ENCODE data around the gene C20orf96.
"Not testable (repeated sequence)": the region's sequence is repeated elsewhere in the genome, so short reads cannot be mapped to it uniquely, and the experiment has no call there.

C20orf96 gene

DNA sequence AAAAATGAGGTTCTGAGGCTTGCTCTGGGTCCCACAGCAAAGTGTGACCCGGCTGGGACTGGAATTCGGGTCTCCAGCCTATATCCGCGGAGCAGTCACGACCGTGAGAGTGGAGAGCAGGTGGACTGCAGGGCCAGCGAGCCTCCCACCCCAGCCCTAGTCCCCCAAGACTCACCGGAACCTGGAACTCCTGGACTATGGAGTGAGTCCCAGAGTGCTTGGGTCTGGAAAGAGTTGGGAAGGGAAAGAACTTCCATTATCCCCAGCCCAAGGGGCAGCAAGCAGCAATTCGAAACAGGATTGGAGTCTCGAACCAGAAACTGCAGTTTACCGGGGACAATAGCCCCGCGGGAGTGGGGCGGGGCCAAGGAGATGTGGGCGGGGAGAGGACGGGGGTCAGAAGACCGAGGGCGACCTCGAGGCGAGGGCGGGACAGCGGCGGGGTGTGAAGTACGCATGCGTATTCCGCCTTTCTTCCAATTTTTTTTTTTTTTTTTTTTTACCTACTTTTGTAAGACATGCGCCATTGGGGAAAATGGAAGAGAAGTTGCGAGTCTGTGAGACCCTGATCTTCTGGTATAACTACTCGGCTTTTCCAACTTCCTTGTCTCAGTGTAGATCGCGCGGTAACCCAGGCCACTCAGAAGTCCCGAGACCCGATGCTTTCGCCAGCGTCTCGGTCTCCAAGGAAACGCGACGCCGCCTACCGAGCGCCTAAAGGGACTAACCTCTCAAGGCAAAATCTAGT lies at the start of gene C20orf96:
TSS of gene C20orf96 (minus strand) at position 667 of the 748 bp plus-strand sequence. CDS start at position 527, 140 bp downstream.
- DNase-seq = peak; percentile 85

DNA sequence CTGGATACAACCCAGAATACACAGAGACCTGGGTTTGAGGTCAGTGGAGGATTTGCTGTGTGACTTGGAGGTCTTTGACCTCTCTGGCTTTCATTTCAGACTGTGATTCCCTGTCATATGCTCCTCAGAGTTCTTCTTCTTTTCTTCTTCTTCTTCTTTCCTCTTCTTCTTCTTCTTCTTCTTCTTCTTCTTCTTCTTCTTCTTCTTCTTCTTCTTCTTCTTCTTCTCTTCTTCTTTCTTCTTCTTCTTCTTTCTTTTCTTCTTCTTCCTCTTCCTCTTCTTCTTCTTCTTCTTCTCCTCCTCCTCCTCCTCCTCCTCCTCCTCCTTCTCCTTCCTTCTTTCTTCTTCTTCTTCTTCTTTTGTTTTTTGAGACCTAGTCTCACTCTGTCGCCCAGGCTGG lies 45.5 kb upstream of the C20orf96 start:
- DNase-seq = not testable (repeated sequence)

GRCh38 chr20:334578-334977 lies 44.0 kb upstream of the C20orf96 start:
- DNase-seq = no peak

GRCh38 chr20:330233-331149 lies 39.9 kb upstream of the C20orf96 start:
- peak; percentile 63 for DNase-seq

DNA sequence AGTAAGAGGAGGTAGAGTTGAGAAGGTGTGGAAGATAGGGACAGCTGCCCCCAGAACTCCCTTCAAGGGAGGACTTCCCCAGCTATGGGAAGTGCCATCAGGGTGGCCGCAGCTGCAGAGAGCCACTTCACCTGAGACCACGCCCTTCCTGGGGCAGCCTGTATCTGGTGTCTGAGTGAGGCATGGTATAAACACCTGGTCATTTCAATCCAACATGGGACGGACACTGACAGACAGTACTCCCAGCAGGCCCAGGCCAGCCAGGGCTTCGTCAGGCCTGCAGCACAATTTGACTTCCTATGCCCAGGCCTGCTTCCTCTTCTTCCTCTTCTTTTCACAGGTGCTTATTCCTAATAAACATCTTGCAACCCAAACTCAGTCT lies 39.3 kb upstream of the C20orf96 start:
- no peak for DNase-seq

DNA sequence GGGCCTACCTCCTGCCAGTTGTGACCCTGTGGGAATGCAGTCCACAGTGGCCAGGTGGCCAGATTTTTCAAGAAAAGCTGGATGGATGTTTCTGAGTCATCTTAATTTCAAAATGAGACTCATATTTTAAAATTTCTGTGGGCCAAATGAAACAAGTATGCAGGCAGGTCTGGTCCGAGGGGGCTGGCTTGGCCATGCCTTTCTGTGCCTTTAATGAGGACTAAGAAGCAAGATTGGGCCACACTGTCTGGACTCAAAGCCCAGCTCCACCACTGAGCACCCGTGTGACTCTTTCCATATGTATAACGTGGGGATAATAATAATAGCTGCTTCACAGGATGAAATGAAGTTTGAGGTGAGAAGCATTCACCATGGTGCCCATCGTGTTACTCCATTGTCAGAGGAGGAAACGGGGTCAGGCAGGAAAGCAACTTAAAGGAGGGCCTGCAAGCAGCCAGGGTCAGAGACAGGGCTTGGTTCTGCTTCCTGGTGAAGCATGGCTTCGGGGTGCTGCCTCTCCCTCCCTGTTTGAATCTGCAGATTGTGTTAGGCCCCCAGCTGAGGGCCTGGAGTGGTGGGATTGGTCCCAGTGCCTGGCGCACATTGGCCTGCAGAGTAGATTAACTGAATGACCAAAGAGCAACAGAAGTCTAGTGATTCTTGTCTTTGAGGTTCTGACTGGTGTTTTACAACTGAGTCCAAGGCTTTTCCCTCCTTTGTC lies 38.6 kb upstream of the C20orf96 start:
- DNase-seq = no peak

- no peak for DNase-seq
Measured at GRCh38 chr20:328027-328974, 37.8 kb upstream of the C20orf96 start.

DNA sequence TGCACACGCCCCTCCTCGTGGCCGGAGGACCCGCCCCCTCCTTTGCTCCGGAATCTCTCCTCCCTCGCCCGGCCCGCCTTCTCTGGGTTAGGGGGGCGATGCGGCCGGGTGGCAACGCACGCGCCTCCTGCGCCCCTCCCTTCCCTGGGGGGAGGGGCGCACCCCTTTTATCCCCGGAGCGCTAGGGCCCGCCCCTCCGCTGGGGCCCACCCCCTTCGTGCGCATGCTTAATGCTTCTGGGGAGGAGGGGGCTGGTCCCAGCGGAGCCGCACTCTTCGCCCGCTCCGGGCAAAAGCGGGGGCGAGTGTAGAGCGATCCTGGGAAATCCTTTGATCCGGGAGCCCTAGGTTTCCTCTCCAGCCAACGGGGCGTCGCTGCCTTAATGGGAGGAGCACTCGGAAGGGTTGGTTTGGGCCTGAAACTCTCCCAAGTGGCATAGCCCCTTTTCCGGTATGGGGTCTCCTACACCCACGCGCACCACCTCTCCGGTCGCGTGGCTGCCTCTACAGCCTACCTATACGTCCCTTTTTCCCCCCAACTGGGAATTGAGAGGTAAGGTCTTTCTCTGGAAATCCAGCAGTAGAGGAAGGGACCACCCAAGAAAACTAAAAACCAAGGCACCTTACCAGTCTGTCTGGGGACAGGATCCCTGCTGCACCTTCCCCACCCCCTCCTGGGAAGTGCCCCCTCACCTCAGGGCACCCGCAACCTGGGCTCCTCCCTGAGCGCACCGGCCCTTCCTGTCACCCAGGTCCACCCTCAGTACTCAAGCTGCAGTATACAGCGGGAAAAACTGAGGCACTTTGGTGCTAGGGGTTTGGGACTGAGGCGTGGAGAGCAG lies 36.9 kb upstream of the C20orf96 start:
- peak; percentile 69 for DNase-seq

GRCh38 chr20:326645-327185 lies 36.2 kb upstream of the C20orf96 start:
- no peak for DNase-seq

DNA sequence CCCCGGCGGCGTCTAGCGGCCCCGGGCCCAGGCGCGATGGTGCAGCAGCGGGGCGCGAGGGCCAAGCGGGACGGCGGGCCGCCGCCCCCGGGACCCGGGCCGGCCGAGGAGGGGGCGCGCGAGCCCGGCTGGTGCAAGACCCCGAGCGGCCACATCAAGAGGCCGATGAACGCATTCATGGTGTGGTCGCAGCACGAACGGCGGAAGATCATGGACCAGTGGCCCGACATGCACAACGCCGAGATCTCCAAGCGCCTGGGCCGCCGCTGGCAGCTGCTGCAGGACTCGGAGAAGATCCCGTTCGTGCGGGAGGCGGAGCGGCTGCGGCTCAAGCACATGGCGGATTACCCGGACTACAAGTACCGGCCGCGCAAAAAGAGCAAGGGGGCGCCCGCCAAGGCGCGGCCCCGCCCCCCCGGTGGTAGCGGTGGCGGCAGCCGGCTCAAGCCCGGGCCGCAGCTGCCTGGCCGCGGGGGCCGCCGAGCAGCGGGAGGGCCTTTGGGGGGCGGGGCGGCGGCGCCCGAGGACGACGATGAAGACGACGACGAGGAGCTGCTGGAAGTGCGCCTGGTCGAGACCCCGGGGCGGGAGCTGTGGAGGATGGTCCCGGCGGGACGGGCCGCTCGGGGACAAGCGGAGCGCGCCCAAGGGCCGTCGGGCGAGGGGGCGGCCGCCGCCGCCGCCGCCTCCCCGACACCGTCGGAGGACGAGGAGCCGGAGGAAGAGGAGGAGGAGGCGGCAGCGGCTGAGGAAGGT lies 35.5 kb upstream of the C20orf96 start:
- peak; percentile 56 for DNase-seq

DNA sequence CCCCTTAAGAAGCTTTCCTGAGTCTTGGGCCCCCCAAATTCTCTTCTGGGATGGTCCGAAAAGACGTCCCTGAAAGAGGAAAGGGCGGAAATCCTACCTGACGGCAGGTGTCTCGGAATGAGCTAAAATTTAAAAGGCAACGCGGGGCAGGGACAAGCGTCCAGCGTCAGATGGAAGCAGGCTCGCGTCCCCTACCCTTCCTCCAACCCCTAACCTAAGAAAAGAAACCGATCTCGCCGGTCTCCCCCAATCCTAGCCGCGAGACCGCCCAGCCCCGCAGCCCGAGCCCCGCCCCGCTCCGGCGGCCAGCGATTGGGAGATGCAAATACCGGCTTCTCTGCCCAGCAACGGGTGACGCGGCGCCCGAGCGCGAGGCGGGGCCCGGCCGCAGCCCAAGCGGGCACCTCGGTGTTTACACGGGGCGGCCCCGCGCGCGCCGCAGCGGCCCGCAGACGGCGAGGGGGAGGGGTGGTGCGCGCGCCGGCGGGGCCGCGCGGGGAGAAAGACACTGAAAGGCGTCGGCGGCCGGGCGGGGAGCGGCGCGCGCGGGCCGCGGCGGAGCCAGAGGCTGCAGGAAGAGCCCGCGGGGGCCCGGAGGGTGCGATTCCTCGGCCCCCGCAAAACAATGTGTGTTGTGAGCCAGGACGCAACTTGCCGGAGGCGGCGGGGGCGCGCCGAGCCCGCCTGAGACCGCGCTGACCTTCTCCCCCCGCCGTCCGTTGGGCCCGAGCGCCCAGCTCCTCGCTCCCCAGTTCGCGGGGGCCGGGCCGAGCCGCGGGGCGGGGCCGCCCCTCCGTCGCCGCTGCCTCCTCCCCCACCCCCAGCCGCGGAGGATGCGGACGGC lies 34.7 kb upstream of the C20orf96 start, which contains the start of gene SOX12:
TSS of gene SOX12 (plus strand) at position 508 of the 844 bp plus-strand sequence. CDS start 373 bp downstream, outside the sequence.
- peak; percentile 99 for DNase-seq

- peak; percentile 95 for DNase-seq
Measured at GRCh38 chr20:324177-325044, 33.9 kb upstream of the C20orf96 start.

GRCh38 chr20:316316-317068 lies 25.9 kb upstream of the C20orf96 start:
- DNase-seq = no peak

GRCh38 chr20:313948-314347 lies 23.4 kb upstream of the C20orf96 start:
- no peak for DNase-seq

- DNase-seq = no peak
Measured at GRCh38 chr20:313402-313801, 22.9 kb upstream of the C20orf96 start.

GRCh38 chr20:312866-313265 lies 22.3 kb upstream of the C20orf96 start:
- DNase-seq = no peak

DNA sequence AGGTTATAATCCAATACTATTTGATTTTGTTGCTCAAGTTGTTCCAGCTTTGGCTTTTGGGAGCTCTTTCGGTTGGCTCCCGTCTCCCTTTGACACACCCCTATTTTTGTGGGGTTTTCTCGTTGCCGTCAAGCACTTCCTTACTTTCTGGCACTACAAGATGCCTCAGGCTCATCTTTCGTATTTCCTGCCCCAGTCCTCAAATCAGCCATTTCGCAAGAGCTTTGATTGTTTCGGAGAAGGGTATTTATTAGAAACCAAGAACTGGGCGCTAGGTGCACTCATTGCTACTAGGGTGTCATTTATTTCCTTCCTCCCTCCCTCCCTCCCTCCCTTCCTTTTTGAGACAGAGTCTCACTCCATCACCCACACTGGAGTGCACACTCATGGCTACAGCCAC lies 21.5 kb upstream of the C20orf96 start:
- DNase-seq = no peak
